HepG2 (cell line): ENCODE measurements around the gene SMAP1. TPM values are rescaled to one million over a fixed set of nuclear protein-coding genes. Genes with fewer than 3 reads are reported as not detected.

Experiments used
- CBX5 ChIP-seq: sonication (generic); formaldehyde crosslinking; IDR thresholded peaks from 2 replicates; pipeline ENCODE4 v1.4.0; 2020; ENCODE audit warnings: missing genetic modification reagents, borderline replicate concordance
- DZIP1 ChIP-seq: sonication (generic); formaldehyde crosslinking; IDR thresholded peaks from 2 replicates; pipeline ENCODE4 v1.5.0; 2020; ENCODE audit warnings: mild to moderate bottlenecking, missing genetic modification reagents
- ELF1 ChIP-seq: sonication (generic); formaldehyde crosslinking; IDR thresholded peaks from 2 replicates; pipeline ENCODE4 v1.4.0; 2020; ENCODE audit warnings: missing genetic modification reagents
- GABPB1 ChIP-seq: IDR thresholded peaks from 2 replicates; pipeline ENCODE4 v1.6.1; 2016; ENCODE audit warnings: mild to moderate bottlenecking, missing genetic modification reagents, moderate library complexity, missing compliant biosample characterization
- KLF16 ChIP-seq, 2 experiments: sonication (generic) in 1 of 2; formaldehyde crosslinking in 1 of 2; IDR thresholded peaks; 2 replicates each; pipeline versions ENCODE4 v1.6.1 to v1.8.0; 2016 to 2023; ENCODE audit warnings: missing genetic modification reagents in 2 of 2, missing compliant biosample characterization in 1 of 2
- LCORL ChIP-seq, 2 experiments: fragments of 450-650 bp in 1 of 2; sonication (generic) in 1 of 2; formaldehyde crosslinking in 1 of 2; IDR thresholded peaks; 2 replicates each; pipeline versions ENCODE4 v1.5.0 to v1.6.1; 2017 to 2020; ENCODE audit warnings: antibody characterized with exemption in 1 of 2, missing genetic modification reagents in 1 of 2
- PAF1 ChIP-seq: IDR thresholded peaks from 2 replicates; pipeline ENCODE4 v1.6.1; 2016; ENCODE audit warnings: missing genetic modification reagents, missing compliant biosample characterization
- RARA ChIP-seq: IDR thresholded peaks from 2 replicates; pipeline ENCODE4 v1.6.1; 2016; ENCODE audit warnings: missing genetic modification reagents, missing compliant biosample characterization
- RBFOX2 ChIP-seq: fragments of 200-400 bp; formaldehyde crosslinking; IDR thresholded peaks from 2 replicates; pipeline ENCODE4 v1.6.1; 2017; ENCODE audit warnings: low read depth, mild to moderate bottlenecking, low read length
- SRSF1 ChIP-seq: fragments of 200-400 bp; formaldehyde crosslinking; optimal IDR thresholded peaks from 2 replicates; pipeline ENCODE3; 2017; ENCODE audit warnings: mild to moderate bottlenecking, low read depth, low read length, moderate library complexity
- TBX2 ChIP-seq: sonication (generic); formaldehyde crosslinking; IDR thresholded peaks from 2 replicates; pipeline ENCODE4 v1.5.0; 2020; ENCODE audit warnings: missing genetic modification reagents, mild to moderate bottlenecking, borderline replicate concordance
- TFDP2 ChIP-seq: sonication (generic); formaldehyde crosslinking; IDR thresholded peaks from 2 replicates; pipeline ENCODE4 v1.4.0; 2020; ENCODE audit warnings: missing genetic modification reagents
- THRA ChIP-seq: sonication (generic); formaldehyde crosslinking; IDR thresholded peaks from 2 replicates; pipeline ENCODE4 v1.4.0; 2020; ENCODE audit warnings: missing genetic modification reagents, borderline replicate concordance
- UBTF ChIP-seq: sonication (generic); formaldehyde crosslinking; IDR thresholded peaks from 2 replicates; pipeline ENCODE4 v1.4.0; 2020; ENCODE audit warnings: mild to moderate bottlenecking, missing genetic modification reagents
- ZBTB42 ChIP-seq: sonication (generic); formaldehyde crosslinking; IDR thresholded peaks from 2 replicates; pipeline ENCODE4 v1.5.0; 2020; ENCODE audit warnings: mild to moderate bottlenecking, missing genetic modification reagents
- ZFAT ChIP-seq: sonication (generic); formaldehyde crosslinking; conservative IDR thresholded peaks from 2 replicates; pipeline ENCODE4 v1.8.1; 2023; ENCODE audit warnings: missing genetic modification reagents, inconsistent platforms
- ZFY ChIP-seq: sonication (generic); formaldehyde crosslinking; IDR thresholded peaks from 2 replicates; pipeline ENCODE4 v1.4.0; 2020; ENCODE audit warnings: missing genetic modification reagents
- ZNF414 ChIP-seq: sonication (generic); formaldehyde crosslinking; IDR thresholded peaks from 2 replicates; pipeline ENCODE4 v1.5.0; 2020; ENCODE audit warnings: missing genetic modification reagents
- ZNF468 ChIP-seq: sonication (generic); formaldehyde crosslinking; IDR thresholded peaks from 2 replicates; pipeline ENCODE4 v1.8.0; 2022; ENCODE audit warnings: mild to moderate bottlenecking, moderate library complexity, missing genetic modification reagents
- ZNF510 ChIP-seq: sonication (generic); formaldehyde crosslinking; IDR thresholded peaks from 2 replicates; pipeline ENCODE4 v1.4.0; 2020; ENCODE audit warnings: low read depth, mild to moderate bottlenecking, missing genetic modification reagents
- ZNF720 ChIP-seq: sonication (generic); formaldehyde crosslinking; IDR thresholded peaks from 2 replicates; pipeline ENCODE4 v1.4.0; 2020; ENCODE audit warnings: missing genetic modification reagents
- polyA plus RNA-seq, 8 experiments: library from polyadenylated mRNA; depleted of rRNA in 3 of 8; stranded (reverse) in 7 of 8; unstranded in 1 of 8; fragments of >200 nt; fragmentation: Illumina TruSeq in 4 of 8; extraction: Trizol in 4 of 8; gene quantifications; 2 replicates each; pipeline versions ENCODE4 v1.2.1 to v1.2.3, GENCODE V29; 2011 to 2016; ENCODE audit warnings: low read depth in 4 of 8, missing spikeins in 1 of 8, mixed read lengths in 1 of 8; ENCODE audit not compliant: insufficient read depth in 1 of 8
- total RNA-seq, 5 experiments: library from RNA; depleted of rRNA; stranded (reverse); fragments of >200 nt; fragmentation: Illumina TruSeq; extraction: Trizol; gene quantifications; 2 replicates each; pipeline ENCODE4 v1.2.3, GENCODE V29; 2016; ENCODE audit warnings: low read depth in 1 of 5

SMAP1 gene
- total and polyA plus RNA-seq, 2 of the 13 experiments (the other 11 are each of a cell fraction or from before 2014, with no cell fraction given) = 13.4 to 17.8 TPM

- no peak for TF ChIP-seq LCORL (IDR thresholded peaks at IDR 0.05)
- TF ChIP-seq LCORL (CRISPR knock-in tag; IDR thresholded peaks at IDR 0.05) = no peak; the same call in 1 of the 2 replicates
- TF ChIP-seq ELF1 = peak; percentile 87
- no peak; the same call in 1 of the 2 replicates for TF ChIP-seq DZIP1 (CRISPR knock-in tag)
- TF ChIP-seq TFDP2 (CRISPR knock-in tag) = 0 out of 2 replicates have a peak, but pooled peaks have one; percentile 16
- no peak; the same call in 1 of the 2 replicates for TF ChIP-seq CBX5
- TF ChIP-seq SRSF1 = no peak
- TF ChIP-seq ZFY (CRISPR knock-in tag) = peak; percentile 89
- peak; percentile 73 for TF ChIP-seq RARA (CRISPR knock-in tag)
- TF ChIP-seq ZNF510 = 0 out of 2 replicates have a peak, but pooled peaks have one; percentile 82
- no peak for TF ChIP-seq PAF1 (CRISPR knock-in tag)
- TF ChIP-seq ZNF414 (CRISPR knock-in tag) = peak; percentile 54
- TF ChIP-seq UBTF (CRISPR knock-in tag) = peak; percentile 98
- no peak for TF ChIP-seq ZBTB42
- TF ChIP-seq RBFOX2 = peak; percentile 89
- TF ChIP-seq THRA (CRISPR knock-in tag) = 0 out of 2 replicates have a peak, but pooled peaks have one; percentile 12
- 0 out of 2 replicates have a peak, but pooled peaks have one; percentile 76 for TF ChIP-seq ZNF468
- TF ChIP-seq ZFAT = no peak
- peak; percentile 90 for TF ChIP-seq GABPB1
- peak; percentile 67 for TF ChIP-seq TBX2 (CRISPR knock-in tag)
- peak in 1 of 2 experiments; percentile 50; a peak in 1 of 4 replicates for TF ChIP-seq KLF16 (CRISPR knock-in tag; IDR thresholded peaks at IDR 0.05)
- TF ChIP-seq ZNF720 (CRISPR knock-in tag) = no peak
These were observed at the start of gene SMAP1 (continued) for GRCh38 chr6:70667711-70668498.
